GM19043 (cell line): Measurements from ENCODE around the gene FRY.

Experiments
- ATAC-seq: cut with Tn5 transposase; IDR thresholded peaks from one replicate; pipeline ENCODE4 v1.9.1; 2021; ENCODE audit warnings: low read depth; ENCODE audit not compliant: unreplicated experiment

The FRY gene

DNA sequence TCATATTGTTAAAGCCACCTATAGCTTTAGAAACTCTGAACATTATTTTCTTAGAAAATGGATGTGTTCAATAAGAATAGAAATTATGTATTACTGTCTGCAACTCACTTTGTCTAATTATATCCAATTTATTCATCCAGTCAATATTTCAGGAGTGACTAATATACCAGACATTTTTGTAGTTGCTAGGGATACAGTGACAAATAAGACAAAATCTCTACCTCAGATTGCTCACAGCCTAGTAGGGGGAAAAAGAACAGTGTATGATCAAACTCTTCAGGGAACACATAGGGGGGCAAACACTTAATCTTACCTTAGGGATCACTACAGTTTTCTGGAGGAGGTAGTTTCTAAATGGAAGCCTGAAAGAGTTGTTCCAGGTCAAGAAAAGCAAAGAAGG lies 292.3 kb downstream of the FRY start:
- ATAC-seq: no peak

DNA sequence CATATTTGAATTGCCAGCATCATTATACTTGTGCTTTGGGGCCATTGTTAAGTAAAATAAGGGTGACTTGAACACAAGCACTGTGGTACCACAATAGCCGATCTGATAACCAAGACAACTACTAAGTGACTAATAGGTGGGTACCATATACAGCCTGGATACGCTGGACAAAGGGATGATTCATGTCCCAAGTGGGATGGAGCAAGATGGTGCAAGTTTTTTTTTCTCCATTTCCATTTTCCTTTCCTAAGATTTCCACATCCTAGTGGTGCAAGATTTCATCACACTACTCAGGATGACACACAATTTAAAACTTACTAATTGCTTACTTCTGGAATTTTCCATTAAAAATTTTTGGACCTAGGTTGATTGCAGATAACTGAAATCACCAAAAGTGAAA lies 298.9 kb downstream of the FRY start:
- no peak for ATAC-seq

DNA sequence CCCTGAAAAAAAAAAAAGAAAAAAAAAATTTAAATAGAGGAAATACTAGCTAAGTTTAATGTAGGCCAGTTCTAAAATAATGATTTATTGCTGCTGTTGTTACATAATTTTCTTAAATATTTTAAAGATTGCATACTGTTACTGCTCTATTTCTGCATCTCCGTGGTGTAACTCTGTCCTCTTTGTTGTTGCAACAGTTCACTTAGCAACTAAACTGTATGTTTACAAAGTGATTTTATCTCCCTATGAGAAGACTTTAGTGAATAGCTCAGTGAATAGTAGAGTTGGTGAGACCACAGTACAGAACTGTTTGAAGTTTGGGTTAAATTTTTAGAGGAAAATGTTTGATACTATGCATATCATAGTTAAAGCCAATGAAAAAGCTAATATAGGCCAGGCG lies 303.1 kb downstream of the FRY start:
- no peak for ATAC-seq

DNA sequence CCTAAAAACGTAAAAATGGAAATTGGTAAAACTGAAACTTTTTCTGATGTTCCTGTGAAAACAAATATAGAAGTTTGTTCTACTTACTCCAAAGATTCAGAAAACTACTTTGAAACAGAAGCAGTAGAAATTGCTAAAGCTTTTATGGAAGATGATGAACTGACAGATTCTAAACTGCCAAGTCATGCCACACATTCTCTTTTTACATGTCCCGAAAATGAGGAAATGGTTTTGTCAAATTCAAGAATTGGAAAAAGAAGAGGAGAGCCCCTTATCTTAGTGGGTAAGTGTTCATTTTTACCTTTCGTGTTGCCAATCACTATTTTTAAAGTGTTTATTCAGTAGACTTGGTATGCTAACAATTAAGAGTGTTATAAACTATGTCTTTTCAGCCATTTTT lies 309.3 kb downstream of the FRY start:
- ATAC-seq: no peak

DNA sequence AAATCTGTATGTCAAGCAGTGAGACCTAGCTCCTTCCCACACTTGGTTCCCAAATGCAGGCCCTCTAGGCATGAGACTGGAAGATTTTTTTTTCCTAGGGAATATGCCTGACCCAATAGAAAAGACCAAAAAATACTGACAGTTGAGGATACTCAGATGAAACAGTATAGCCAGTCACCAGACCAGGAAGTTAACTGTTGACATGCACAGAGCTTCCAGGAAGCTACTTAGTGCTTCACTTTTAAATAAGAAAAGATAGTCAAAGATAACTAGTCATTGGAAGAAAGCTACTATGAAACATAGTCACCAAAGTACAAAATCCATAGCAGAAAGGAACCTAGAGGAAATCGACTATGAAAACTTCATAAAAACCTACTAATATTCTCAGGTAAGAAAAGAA lies 316.1 kb downstream of the FRY start:
- ATAC-seq: no peak
